ENCODE results near the gene ATG2B. TPM values are rescaled to one million over a fixed set of nuclear protein-coding genes. Genes with fewer than 3 reads are reported as not detected.

Gene ATG2B
- total and polyA plus RNA-seq, 10 of the 15 experiments (the other 5 are each of a cell fraction or from before 2014, with no cell fraction given), result 0.84 to 15.4 (median 9.9) TPM

DNA sequence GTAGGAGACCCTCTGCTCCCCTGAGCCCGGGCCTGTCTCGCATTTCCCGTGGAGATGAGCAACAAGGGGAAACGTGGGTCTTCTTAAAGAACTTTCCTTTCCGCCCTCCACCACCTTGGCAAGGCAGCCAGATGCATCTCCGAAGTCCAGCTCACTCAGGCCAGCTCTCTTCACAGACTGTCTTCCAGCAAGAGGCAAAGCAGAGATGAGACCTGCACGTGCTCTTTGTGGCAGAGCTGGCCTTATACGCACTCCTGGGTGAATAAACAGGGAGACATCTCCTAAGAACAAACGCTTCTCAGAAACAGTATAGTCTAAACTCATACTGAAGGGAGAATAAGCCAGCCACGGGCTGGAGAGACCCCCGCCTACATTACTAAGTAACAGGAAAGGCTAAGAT is 108.5 kb downstream of the ATG2B start:
- no peak overlapping the region for H3K4me2 ChIP-seq (ENCODE audit: control insufficient read depth, insufficient read depth)
- H3K9me3 ChIP-seq (replicated peaks; ENCODE audit: control insufficient read depth, insufficient read depth, low read length), result no peaks in the 10 kb centered on the region
- POLR2A ChIA-PET, result no interaction called here
- H3K27me3 ChIP-seq (replicated peaks in 1 of 2; ENCODE audit: control insufficient read depth in 2 of 2, insufficient read depth in 2 of 2, low read length in 1 of 2), result peaks cover 2 to 5% of the 10 kb centered on the region in 2 experiments; a peak in 3 of 4 replicates
- no peaks in the 10 kb centered on the region for H3K36me3 ChIP-seq (ENCODE audit: control insufficient read depth in 2 of 2, insufficient read depth in 2 of 2, low read length in 1 of 2)
- no peak for DNase-seq (ENCODE audit: low read depth, low spot score)
- no peak for TF ChIP-seq CREB1 (IDR thresholded peaks at IDR 0.05; ENCODE audit: low read depth)
- in situ Hi-C loops (cut with MboI), result no loop called here
- RAD21 ChIA-PET (ENCODE audit: unreplicated experiment), result no interaction called here
- SMC1A ChIA-PET (ENCODE audit: uncharacterized antibody, unreplicated experiment), result no interaction called here
- no peaks in the 10 kb centered on the region for H3K4me1 ChIP-seq (ENCODE audit: control insufficient read depth, insufficient read depth, low read length)
- H3K79me2 ChIP-seq (ENCODE audit: control insufficient read depth, insufficient read depth, low read length), result no peaks in the 10 kb centered on the region
- ATAC-seq, result no peak
- BruUV-seq (replicated peaks), result no TSS peak
- no peak overlapping the region for H3K4me3 ChIP-seq
- 18% methylated on average over 11 of the region's 11 CpGs for WGBS (ENCODE audit: insufficient coverage, insufficient replicate concordance, low lambda C conversion rate, missing lambda C conversion rate)
- no peaks in the 10 kb centered on the region for H4K20me1 ChIP-seq (ENCODE audit: control insufficient read depth, insufficient read depth)
- CTCF ChIA-PET, result no interaction called here
- intact Hi-C loops (cut with micrococcal nuclease; ENCODE audit: unreplicated experiment), result no loop called here
- H3K27ac ChIP-seq (ENCODE audit: control insufficient read depth, insufficient read depth), result no peak overlapping the region
- H2AFZ ChIP-seq (ENCODE audit: control insufficient read depth, low read depth, low read length), result no peak overlapping the region
- H3K9ac ChIP-seq (ENCODE audit: control insufficient read depth, insufficient read depth, low read length), result no peak overlapping the region
- FAIRE-seq, result no peak

DNA sequence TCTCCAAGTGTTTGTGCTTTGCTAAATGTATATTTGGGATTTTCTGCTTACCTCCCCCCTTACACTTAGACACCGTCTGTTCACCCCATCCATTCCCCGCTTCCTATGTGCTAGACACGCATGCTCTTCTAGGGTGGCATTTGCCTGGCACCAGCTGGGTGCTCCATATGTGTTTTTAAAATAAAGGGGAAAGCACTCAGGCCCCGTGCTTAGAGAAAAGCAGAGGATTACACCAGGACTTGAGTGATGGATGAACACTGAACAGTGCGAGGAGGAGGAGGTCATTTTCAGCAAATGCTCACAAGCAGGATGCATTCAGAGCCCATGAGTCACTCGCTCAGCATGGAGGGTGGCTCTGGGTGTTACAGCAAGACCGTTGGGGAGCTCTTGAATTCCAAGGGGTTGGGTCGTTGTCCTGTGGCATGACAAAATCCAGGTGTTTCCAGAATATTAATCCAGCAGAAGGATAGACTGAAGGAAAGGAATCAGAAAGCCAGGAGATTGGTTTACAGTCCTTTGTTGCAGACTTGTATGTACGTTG is 110.1 kb downstream of the ATG2B start:
- no TSS peak for BruUV-seq (replicated peaks)
- in situ Hi-C loops (cut with MboI), result no loop called here
- FAIRE-seq, result no peak

More for the DNA sequence above, 110.1 kb downstream of the ATG2B start:
- no peak overlapping the region for H3K9ac ChIP-seq (ENCODE audit: control insufficient read depth, insufficient read depth, low read length)
- no peaks in the 10 kb centered on the region for H3K9me3 ChIP-seq (replicated peaks; ENCODE audit: control insufficient read depth, insufficient read depth, low read length)
- peaks cover 2 to 5% of the 10 kb centered on the region in 2 experiments; a peak in 3 of 4 replicates for H3K27me3 ChIP-seq (replicated peaks in 1 of 2; ENCODE audit: control insufficient read depth in 2 of 2, insufficient read depth in 2 of 2, low read length in 1 of 2)
- H2AFZ ChIP-seq (ENCODE audit: control insufficient read depth, low read depth, low read length), result no peak overlapping the region
- ATAC-seq, result no peak
- no peaks in the 10 kb centered on the region for H3K36me3 ChIP-seq (ENCODE audit: control insufficient read depth in 2 of 2, insufficient read depth in 2 of 2, low read length in 1 of 2)
- intact Hi-C loops (cut with micrococcal nuclease; ENCODE audit: unreplicated experiment), result no loop called here
- 35% methylated on average over 9 of the region's 9 CpGs for WGBS (ENCODE audit: insufficient coverage, insufficient replicate concordance, low lambda C conversion rate, missing lambda C conversion rate)
- ChIA-PET POLR2A (no interaction called here), RAD21 (ENCODE audit: unreplicated experiment) (no interaction called here), SMC1A (ENCODE audit: uncharacterized antibody, unreplicated experiment) (no interaction called here), CTCF (no interaction called here)
- no peak for DNase-seq (ENCODE audit: low read depth, low spot score)
- no peak overlapping the region for H3K4me2 ChIP-seq (ENCODE audit: control insufficient read depth, insufficient read depth)
- H3K27ac ChIP-seq (ENCODE audit: control insufficient read depth, insufficient read depth), result no peak overlapping the region
- no peak overlapping the region for H3K4me3 ChIP-seq
- no peaks in the 10 kb centered on the region for H3K79me2 ChIP-seq (ENCODE audit: control insufficient read depth, insufficient read depth, low read length)
- TF ChIP-seq, protein P1, sequence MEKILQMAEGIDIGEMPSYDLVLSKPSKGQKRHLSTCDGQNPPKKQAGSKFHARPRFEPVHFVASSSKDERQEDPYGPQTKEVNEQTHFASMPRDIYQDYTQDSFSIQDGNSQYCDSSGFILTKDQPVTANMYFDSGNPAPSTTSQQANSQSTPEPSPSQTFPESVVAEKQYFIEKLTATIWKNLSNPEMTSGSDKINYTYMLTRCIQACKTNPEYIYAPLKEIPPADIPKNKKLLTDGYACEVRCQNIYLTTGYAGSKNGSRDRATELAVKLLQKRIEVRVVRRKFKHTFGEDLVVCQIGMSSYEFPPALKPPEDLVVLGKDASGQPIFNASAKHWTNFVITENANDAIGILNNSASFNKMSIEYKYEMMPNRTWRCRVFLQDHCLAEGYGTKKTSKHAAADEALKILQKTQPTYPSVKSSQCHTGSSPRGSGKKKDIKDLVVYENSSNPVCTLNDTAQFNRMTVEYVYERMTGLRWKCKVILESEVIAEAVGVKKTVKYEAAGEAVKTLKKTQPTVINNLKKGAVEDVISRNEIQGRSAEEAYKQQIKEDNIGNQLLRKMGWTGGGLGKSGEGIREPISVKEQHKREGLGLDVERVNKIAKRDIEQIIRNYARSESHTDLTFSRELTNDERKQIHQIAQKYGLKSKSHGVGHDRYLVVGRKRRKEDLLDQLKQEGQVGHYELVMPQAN (conservative IDR thresholded peaks at IDR 0.05), result no peak
- TF ChIP-seq RCOR1 (conservative IDR thresholded peaks at IDR 0.05; ENCODE audit: low read depth, low read length), result no peak
- no peaks in the 10 kb centered on the region for H4K20me1 ChIP-seq (ENCODE audit: control insufficient read depth, insufficient read depth)
- no peaks in the 10 kb centered on the region for H3K4me1 ChIP-seq (ENCODE audit: control insufficient read depth, insufficient read depth, low read length)
